Stromal cell of bone marrow (primary cell): Measurements from ENCODE around the gene ANKRD49.
A peak's percentile ranks its signal among the peaks of the same experiment; 100 is the strongest.

Experiments used
- DNase-seq: peaks from one replicate; pipeline ENCODE4 v3.0.0-alpha.2; 2012; ENCODE audit warnings: low read depth

The ANKRD49 gene

GRCh38 chr11:94507485-94507884 is 13.7 kb downstream of the ANKRD49 start:
- no peak for DNase-seq

GRCh38 chr11:94511932-94512781 is 18.4 kb downstream of the ANKRD49 start, which contains the start of gene C11orf97:
Gene C11orf97, plus strand, starts transcription at chr11:94512461. Its CDS starts 68 bp downstream, at chr11:94512529.
- no peak for DNase-seq

GRCh38 chr11:94513091-94513490 is 19.3 kb downstream of the ANKRD49 start:
- no peak for DNase-seq

GRCh38 chr11:94515398-94515797 is 21.6 kb downstream of the ANKRD49 start:
- no peak for DNase-seq

- DNase-seq = no peak
These were observed 22.9 kb downstream of the ANKRD49 start for GRCh38 chr11:94516725-94517124.

GRCh38 chr11:94518300-94518699 is 24.5 kb downstream of the ANKRD49 start:
- no peak for DNase-seq

- no peak for DNase-seq
These were observed 25.8 kb downstream of the ANKRD49 start for GRCh38 chr11:94519478-94520084.

- DNase-seq = no peak
These were observed 27.9 kb downstream of the ANKRD49 start for GRCh38 chr11:94521684-94522083.

GRCh38 chr11:94524341-94524740 is 30.6 kb downstream of the ANKRD49 start:
- DNase-seq = no peak

GRCh38 chr11:94525546-94526324 is 32.0 kb downstream of the ANKRD49 start:
- no peak for DNase-seq

- DNase-seq = no peak
These were observed 33.1 kb downstream of the ANKRD49 start for GRCh38 chr11:94526645-94527438.

- DNase-seq = no peak
These were observed 34.8 kb downstream of the ANKRD49 start for GRCh38 chr11:94528551-94528950.

- no peak for DNase-seq
These were observed 38.4 kb downstream of the ANKRD49 start for GRCh38 chr11:94532211-94532610.

GRCh38 chr11:94533206-94533605 is 39.4 kb downstream of the ANKRD49 start:
- no peak for DNase-seq

GRCh38 chr11:94533696-94534630 is 40.2 kb downstream of the ANKRD49 start:
- no peak for DNase-seq

GRCh38 chr11:94536386-94536785 is 42.6 kb downstream of the ANKRD49 start:
- DNase-seq = no peak

GRCh38 chr11:94537031-94537600 is 43.3 kb downstream of the ANKRD49 start:
- peak; percentile 49 for DNase-seq

- no peak for DNase-seq
These were observed 45.6 kb downstream of the ANKRD49 start for GRCh38 chr11:94539420-94539819.

GRCh38 chr11:94543695-94544645 is 50.2 kb downstream of the ANKRD49 start, which contains the start of gene FUT4:
Gene FUT4, plus strand, starts transcription at chr11:94543921. Its CDS starts 213 bp downstream, at chr11:94544134.
- peak; percentile 67 for DNase-seq
